SK-N-SH (cell line): ENCODE data around the gene ATOSA. TPM values are rescaled to one million over a fixed set of nuclear protein-coding genes. Genes with fewer than 3 reads are reported as not detected.

Source experiments
- CTCF ChIA-PET: fragments of 300-600, 350-600 bp; formaldehyde crosslinking; extraction: SDS; loops from one replicate; lab custom pipeline; 2021; lab: Yijun Ruan, JAX
- POLR2A ChIA-PET: fragments of 350-600 bp; sonication (Branson Sonifier 250); formaldehyde crosslinking; extraction: SDS; loops from one replicate; lab custom pipeline; 2020; ENCODE audit warnings: antibody characterized with exemption, inconsistent platforms; lab: Yijun Ruan, JAX
- DNase-seq: peaks from one replicate; pipeline ENCODE4 v3.0.0; 2012
- H2AFZ ChIP-seq: fragments of 200-600 bp; sonication (generic); 2 replicates; pipeline ENCODE4 v1.8.1; 2016; ENCODE audit warnings: antibody characterized with exemption, mild to moderate bottlenecking, low read depth
- H3F3A ChIP-seq: fragments of 200-600 bp; sonication (generic); replicated peaks from 2 replicates; pipeline ENCODE3; 2016; ENCODE audit warnings: antibody characterized with exemption, mild to moderate bottlenecking; ENCODE audit not compliant: insufficient read depth
- H3K27ac ChIP-seq, 2 experiments: fragments of 200-500 bp in 1 of 2; fragments of 200-600 bp in 1 of 2; sonication (Bioruptor generic) in 1 of 2; sonication (generic), shearing (Covaris generic) in 1 of 2; 2 replicates each; pipeline versions ENCODE4 v1.5.1 to v1.6.1; 2014 to 2016; ENCODE audit warnings: low read depth in 2 of 2, inconsistent platforms in 1 of 2, low read length in 1 of 2, mild to moderate bottlenecking in 1 of 2, mixed read lengths in 1 of 2
- H3K27me3 ChIP-seq: fragments of 200-600 bp; sonication (generic), shearing (Covaris generic); 2 replicates; pipeline ENCODE4 v1.6.1; 2016; ENCODE audit warnings: mixed run types; ENCODE audit not compliant: insufficient read depth
- H3K36me3 ChIP-seq, 2 experiments: fragments of 200-500 bp in 1 of 2; fragments of 200-600 bp in 1 of 2; sonication (Bioruptor generic) in 1 of 2; sonication (generic) in 1 of 2; replicated peaks in 1 of 2; 2 replicates each; pipeline versions ENCODE3 to v1.5.1; 2014 to 2016; ENCODE audit warnings: low read length in 1 of 2, mild to moderate bottlenecking in 1 of 2; ENCODE audit not compliant: insufficient read depth in 2 of 2, control insufficient read depth in 1 of 2
- H3K4me1 ChIP-seq, 2 experiments: fragments of 200-500 bp in 1 of 2; fragments of 200-600 bp in 1 of 2; sonication (Bioruptor generic) in 1 of 2; sonication (generic), shearing (Covaris generic) in 1 of 2; 2 replicates each; pipeline versions ENCODE4 v1.5.1 to v1.6.1; 2014 to 2016; ENCODE audit warnings: low read depth in 1 of 2, low read length in 1 of 2, mixed run types in 1 of 2; ENCODE audit not compliant: insufficient read depth in 2 of 2, control insufficient read depth in 1 of 2
- H3K4me2 ChIP-seq: fragments of 200-600 bp; sonication (generic), shearing (Covaris generic); 2 replicates; pipeline ENCODE4 v1.6.1; 2017; ENCODE audit warnings: mixed run types
- H3K4me3 ChIP-seq, 2 experiments: fragments of 200-500 bp in 1 of 2; fragments of 200-600 bp in 1 of 2; sonication (Bioruptor generic) in 1 of 2; sonication (generic), shearing (Covaris generic) in 1 of 2; 2 replicates each; pipeline versions ENCODE4 v1.5.1 to v1.8.1; 2014 to 2016; ENCODE audit warnings: low read depth in 2 of 2, inconsistent platforms in 1 of 2, low read length in 1 of 2, mild to moderate bottlenecking in 1 of 2, mixed read lengths in 1 of 2, moderate library complexity in 1 of 2
- H3K79me2 ChIP-seq: fragments of 200-600 bp; sonication (generic); 2 replicates; pipeline ENCODE4 v1.8.1; 2017; ENCODE audit warnings: mild to moderate bottlenecking; ENCODE audit not compliant: insufficient read depth
- H3K9ac ChIP-seq: fragments of 200-600 bp; sonication (generic); 2 replicates; pipeline ENCODE4 v1.6.1; 2017; ENCODE audit warnings: mixed run types
- H3K9me2 ChIP-seq: fragments of 200-600 bp; sonication (generic); 2 replicates; pipeline ENCODE4 v1.6.1; 2017; ENCODE audit warnings: mixed run types
- H3K9me3 ChIP-seq: fragments of 200-600 bp; sonication (generic); 2 replicates; pipeline ENCODE4 v1.6.1; 2017; ENCODE audit warnings: mixed run types, mild to moderate bottlenecking, moderate library complexity
- H4K20me1 ChIP-seq: fragments of 200-600 bp; sonication (generic); 2 replicates; pipeline ENCODE4 v1.6.1; 2017; ENCODE audit warnings: mild to moderate bottlenecking, mixed run types; ENCODE audit not compliant: insufficient read depth
- CHD2 ChIP-seq: fragments of 150-350 bp; IDR thresholded peaks from 2 replicates; pipeline ENCODE4 v1.6.1; 2018; ENCODE audit warnings: low read length; ENCODE audit not compliant: partially characterized antibody
- CTCF ChIP-seq: fragments of 200-600 bp; sonication (generic); IDR thresholded peaks from 2 replicates; pipeline ENCODE4 v1.6.1; 2017; ENCODE audit warnings: antibody characterized with exemption, mild to moderate bottlenecking, moderate library complexity
- EZH2phosphoT487 ChIP-seq: fragments of 200-600 bp; sonication (generic); IDR thresholded peaks from 2 replicates; pipeline ENCODE4 v1.6.1; 2017; ENCODE audit warnings: low read depth, mixed run types, mild to moderate bottlenecking, antibody characterized with exemption, moderate library complexity, borderline replicate concordance
- FOXJ3 ChIP-seq: sonication (generic); formaldehyde crosslinking; IDR thresholded peaks from 2 replicates; pipeline ENCODE4 v1.5.1; 2020; ENCODE audit warnings: mild to moderate bottlenecking, missing genetic modification reagents
- GATA2 ChIP-seq: sonication (generic); formaldehyde crosslinking; IDR thresholded peaks from 2 replicates; pipeline ENCODE4 v1.5.0; 2020; ENCODE audit warnings: mild to moderate bottlenecking, missing genetic modification reagents
- IRF3 ChIP-seq: fragments of 150-350 bp; IDR thresholded peaks from 2 replicates; pipeline ENCODE4 v1.6.1; 2016; ENCODE audit warnings: mild to moderate bottlenecking, low read depth, low read length
- MEF2A ChIP-seq: IDR thresholded peaks from 2 replicates; pipeline ENCODE4 v1.4.0; 2012; ENCODE audit warnings: low read depth, borderline replicate concordance
- MXI1 ChIP-seq: IDR thresholded peaks from 2 replicates; pipeline ENCODE4 v1.6.1; 2012; ENCODE audit warnings: mild to moderate bottlenecking, low read depth, low read length, improper control_type of control experiment
- NFIC ChIP-seq: IDR thresholded peaks from 2 replicates; pipeline ENCODE4 v1.4.0; 2012; ENCODE audit warnings: borderline replicate concordance
- NRF1 ChIP-seq: IDR thresholded peaks from 2 replicates; pipeline ENCODE4 v1.6.1; 2012; ENCODE audit warnings: low read depth, mild to moderate bottlenecking, low read length
- PBX3 ChIP-seq: IDR thresholded peaks from 2 replicates; pipeline ENCODE4; 2012
- POLR2AphosphoS5 ChIP-seq: IDR thresholded peaks from 2 replicates; pipeline ENCODE4 v1.6.1; 2012; ENCODE audit warnings: low read depth, low read length
- RAD21 ChIP-seq: IDR thresholded peaks from 2 replicates; pipeline ENCODE4 v1.6.1; 2012; ENCODE audit warnings: mild to moderate bottlenecking, low read length
- RCOR1 ChIP-seq: fragments of 150-350 bp; IDR thresholded peaks from 2 replicates; pipeline ENCODE4 v1.6.1; 2017; ENCODE audit warnings: antibody characterized with exemption, low read length
- RFX5 ChIP-seq: IDR thresholded peaks from 2 replicates; pipeline ENCODE4 v1.6.1; 2012; ENCODE audit warnings: mild to moderate bottlenecking, improper control_type of control experiment, low read length
- SMC3 ChIP-seq: IDR thresholded peaks from 2 replicates; pipeline ENCODE4 v1.6.1; 2012; ENCODE audit warnings: low read depth, low read length, improper control_type of control experiment
- TCF12 ChIP-seq: IDR thresholded peaks from 2 replicates; pipeline ENCODE4 v1.4.0; 2012
- YY1 ChIP-seq: IDR thresholded peaks from 2 replicates; pipeline ENCODE4 v1.4.0; 2012; ENCODE audit warnings: low read depth, mild to moderate bottlenecking
- whole genome bisulfite sequencing: methylation state at CpG from one replicate; pipeline ENCODE4 v1.1.6; 2017; ENCODE audit warnings: low lambda C conversion rate; 5-methylcytosine and 5-hydroxymethylcytosine counted together
- polyA plus RNA-seq, 3 experiments: library from polyadenylated mRNA; depleted of rRNA; stranded (reverse); fragments of >200 nt; gene quantifications; 2 replicates each; pipeline ENCODE4 v1.2.3, GENCODE V29; 2012

ATOSA gene
- polyA plus RNA-seq, 1 of the 3 experiments (the other 2 are of a cell fraction) = 7.4 TPM

- Histone ChIP-seq H3K4me2 (peak overlapping the region; percentile 75), H3K79me2 (no peaks in the 10 kb centered on the region), H4K20me1 (no peaks in the 10 kb centered on the region), H3K9me3 (no peaks in the 10 kb centered on the region), H2AFZ (peak overlapping the region; percentile 84; the same call in 1 of the 2 replicates), H3K27ac (peak overlapping the region; percentile 81 to 98), H3K36me3 (peaks cover 0 to 15% of the 10 kb centered on the region in 2 experiments), H3K4me1 (peaks cover 17 to 18% of the 10 kb centered on the region in 2 experiments; a peak in 3 of 4 replicates), H3K27me3 (no peaks in the 10 kb centered on the region), H3F3A (peaks cover 13% of the 10 kb centered on the region), H3K4me3 (peak overlapping the region; percentile 54 to 64; a peak in 3 of 4 replicates), H3K9me2 (no peaks in the 10 kb centered on the region), H3K9ac (peak overlapping the region; percentile 70)
- POLR2A ChIA-PET = interaction anchor here (0.8 kb wide), 1 partner anchor 27 kb away, joined by 5 read pairs; the partner anchor contains the start of gene ATOSA
- 5% methylated on average over 1 of the region's 1 CpG for WGBS
- no peak for DNase-seq
- CTCF ChIA-PET = interaction anchor here (0.6 to 1.7 kb wide), 3 partner anchors 245 to 396 kb away, joined by 3 to 4 read pairs (median 3); no protein-coding TSS in a partner anchor
- TF ChIP-seq IRF3 (no peak), GATA2 (CRISPR knock-in tag) (no peak), NRF1 (no peak), NFIC (no peak), SMC3 (no peak), CHD2 (no peak), YY1 (no peak), EZH2phosphoT487 (no peak), TCF12 (no peak), POLR2AphosphoS5 (no peak), RAD21 (no peak), RFX5 (no peak), MXI1 (no peak), FOXJ3 (CRISPR knock-in tag) (no peak), RCOR1 (no peak), CTCF (no peak), PBX3 (no peak), MEF2A (no peak)
Observed at GRCh38 chr15:52652286-52652685, 26.9 kb downstream of the ATOSA start.
